Lower leg skin (tissue), 3 donors: ENCODE measurements around the gene UNC5C.

ENCODE experiments used
- CTCF ChIP-seq, 3 donors: fragments of 450-650 bp; IDR thresholded peaks; one replicate each; pipeline ENCODE4 v1.5.1; 2016; ENCODE audit warnings: antibody characterized with exemption in 3 of 3, mild to moderate bottlenecking in 3 of 3, moderate library complexity in 2 of 3
- POLR2A ChIP-seq, 2 donors: fragments of 450-650 bp; IDR thresholded peaks; one replicate each; pipeline ENCODE4 v1.6.1; 2016 to 2017; ENCODE audit warnings: antibody characterized with exemption in 2 of 2, mild to moderate bottlenecking in 1 of 2, moderate library complexity in 1 of 2

- TF ChIP-seq CTCF (IDR thresholded peaks at IDR 0.05) (no peak), POLR2A (IDR thresholded peaks at IDR 0.05) (no peak)
Observed at GRCh38 chr4:95363966-95364365, 184.8 kb downstream of the UNC5C start.
